GM23338 (cell line): Measurements from ENCODE around the gene USP21. TPM values are rescaled to one million over a fixed set of nuclear protein-coding genes. Genes with fewer than 3 reads are reported as not detected.

ENCODE experiments used
- ATAC-seq: fragments of 200-7000 bp; cut with Tn5 transposase; 3 replicates; pipeline ENCODE4 v1.9.1; 2020
- DNase-seq: peaks from one replicate; pipeline ENCODE4 v3.0.0-alpha.2; 2015; ENCODE audit warnings: low spot score
- H2AFZ ChIP-seq: fragments of 200-600 bp; sonication (generic); 2 replicates; pipeline ENCODE4 v1.8.0; 2016; ENCODE audit warnings: antibody characterized with exemption, mild to moderate bottlenecking, moderate library complexity
- H3F3A ChIP-seq: fragments of 200-600 bp; sonication (generic); replicated peaks from 2 replicates; pipeline ENCODE4 v1.8.0; 2017; ENCODE audit warnings: antibody characterized with exemption, mixed run types, low read depth
- H3K27ac ChIP-seq: fragments of 200-600 bp; sonication (generic); 2 replicates; pipeline ENCODE4 v1.6.1; 2016; ENCODE audit warnings: low read depth
- H3K27me3 ChIP-seq: fragments of 200-600 bp; sonication (generic); 2 replicates; pipeline ENCODE4 v1.8.0; 2016; ENCODE audit warnings: mild to moderate bottlenecking, mixed run types, moderate library complexity; ENCODE audit not compliant: insufficient read depth
- H3K36me3 ChIP-seq: fragments of 200-600 bp; sonication (generic); 2 replicates; pipeline ENCODE4 v1.8.0; 2016; ENCODE audit warnings: mild to moderate bottlenecking; ENCODE audit not compliant: insufficient read depth
- H3K4me1 ChIP-seq: fragments of 200-600 bp; sonication (generic); 2 replicates; pipeline ENCODE4 v1.8.0; 2016; ENCODE audit warnings: mild to moderate bottlenecking, moderate library complexity; ENCODE audit not compliant: insufficient read depth
- H3K4me2 ChIP-seq: fragments of 200-600 bp; sonication (generic); 2 replicates; pipeline ENCODE4 v1.7.1; 2017; ENCODE audit warnings: mixed run types
- H3K4me3 ChIP-seq: fragments of 200-600 bp; sonication (generic); 2 replicates; pipeline ENCODE4 v1.6.1; 2016; ENCODE audit warnings: mixed run types
- H3K79me2 ChIP-seq: fragments of 200-600 bp; sonication (generic); replicated peaks from 2 replicates; pipeline ENCODE4 v1.8.0; 2017; ENCODE audit warnings: mild to moderate bottlenecking; ENCODE audit not compliant: insufficient read depth
- H3K9me2 ChIP-seq: fragments of 200-600 bp; sonication (generic); 2 replicates; pipeline ENCODE4 v1.8.0; 2017; ENCODE audit not compliant: insufficient read depth
- H4K20me1 ChIP-seq: fragments of 200-600 bp; sonication (generic); replicated peaks from 2 replicates; pipeline ENCODE4 v1.8.0; 2017; ENCODE audit warnings: mild to moderate bottlenecking; ENCODE audit not compliant: insufficient read depth
- H3K27ac Mint-ChIP-seq: 2 replicates; pipeline ENCODE4 v1.8.0; 2020; ENCODE audit warnings: inconsistent platforms, mild to moderate bottlenecking, moderate library complexity, mixed read lengths
- H3K27me3 Mint-ChIP-seq: 3 replicates; pipeline ENCODE4 v1.8.0; 2022; ENCODE audit warnings: low read depth, mild to moderate bottlenecking, moderate library complexity, mixed read lengths, inconsistent platforms; ENCODE audit not compliant: insufficient read depth, poor library complexity
- H3K36me3 Mint-ChIP-seq: 3 replicates; pipeline ENCODE4 v1.8.0; 2021; ENCODE audit warnings: low read depth, mild to moderate bottlenecking, inconsistent platforms, moderate library complexity, mixed read lengths
- H3K4me1 Mint-ChIP-seq: 3 replicates; pipeline ENCODE4 v1.8.0; 2020; ENCODE audit warnings: mild to moderate bottlenecking, inconsistent platforms, mixed read lengths
- H3K4me3 Mint-ChIP-seq: 3 replicates; pipeline ENCODE4 v1.8.0; 2021; ENCODE audit warnings: moderate library complexity, mild to moderate bottlenecking, inconsistent platforms, mixed read lengths
- H3K9me3 Mint-ChIP-seq: 3 replicates; pipeline ENCODE4 v1.8.0; 2020; ENCODE audit warnings: moderate library complexity, mild to moderate bottlenecking, inconsistent platforms, mixed read lengths
- CREB1 ChIP-seq: fragments of 250-450 bp; sonication (Bioruptor Pico); IDR thresholded peaks from 2 replicates; pipeline ENCODE4 v1.5.0; 2020; ENCODE audit warnings: low read depth, mild to moderate bottlenecking, moderate library complexity
- JUNB ChIP-seq: IDR thresholded peaks from one replicate; pipeline ENCODE4 v1.6.1; 2016; ENCODE audit warnings: antibody characterized with exemption; ENCODE audit not compliant: unreplicated experiment
- POLR2AphosphoS5 ChIP-seq: IDR thresholded peaks from 2 replicates; pipeline ENCODE4 v1.6.1; 2016; ENCODE audit warnings: antibody characterized with exemption, low read depth
- REST ChIP-seq: IDR thresholded peaks from one replicate; pipeline ENCODE4 v1.6.1; 2018; ENCODE audit warnings: antibody characterized with exemption; ENCODE audit not compliant: unreplicated experiment
- STAT1 ChIP-seq: IDR thresholded peaks from one replicate; pipeline ENCODE4 v1.6.1; 2016; ENCODE audit warnings: antibody characterized with exemption; ENCODE audit not compliant: unreplicated experiment
- ZNF331 ChIP-seq: fragments of 250-450 bp; sonication (Bioruptor Pico); IDR thresholded peaks from 2 replicates; pipeline ENCODE4 v1.5.0; 2020; ENCODE audit warnings: low read depth, mild to moderate bottlenecking, moderate library complexity
- ZNF462 ChIP-seq: fragments of 250-450 bp; sonication (Bioruptor Pico); IDR thresholded peaks from 2 replicates; pipeline ENCODE4 v1.5.0; 2020; ENCODE audit warnings: mild to moderate bottlenecking, moderate library complexity
- polyA plus RNA-seq: library from polyadenylated mRNA; unstranded; fragments of >200 nt; fragmentation: Nextera tagmentation; extraction: Ambion mirVana; gene quantifications from 2 replicates; pipeline ENCODE4 v1.2.1, GENCODE V29; 2016
- total RNA-seq: library from RNA; depleted of rRNA; stranded (reverse); fragments of >200 nt; shearing (Covaris generic); gene quantifications from 2 replicates; pipeline ENCODE4 v1.2.3, GENCODE V29; 2014
- TF ChIP-seq, protein P1 (sequence below), 2 experiments: fragments of 200-600 bp in 1 of 2; sonication (generic) in 1 of 2; conservative IDR thresholded peaks; 2 replicates each; pipeline versions ENCODE4 v1.5.1 to v1.6.1; 2016 to 2017; ENCODE audit warnings: antibody characterized with exemption in 2 of 2, low read depth in 2 of 2, mild to moderate bottlenecking in 2 of 2, moderate library complexity in 1 of 2

Gene USP21
- total and polyA plus RNA-seq, 2 experiments from 2014 or later = 17.9 to 25.6 TPM

DNA sequence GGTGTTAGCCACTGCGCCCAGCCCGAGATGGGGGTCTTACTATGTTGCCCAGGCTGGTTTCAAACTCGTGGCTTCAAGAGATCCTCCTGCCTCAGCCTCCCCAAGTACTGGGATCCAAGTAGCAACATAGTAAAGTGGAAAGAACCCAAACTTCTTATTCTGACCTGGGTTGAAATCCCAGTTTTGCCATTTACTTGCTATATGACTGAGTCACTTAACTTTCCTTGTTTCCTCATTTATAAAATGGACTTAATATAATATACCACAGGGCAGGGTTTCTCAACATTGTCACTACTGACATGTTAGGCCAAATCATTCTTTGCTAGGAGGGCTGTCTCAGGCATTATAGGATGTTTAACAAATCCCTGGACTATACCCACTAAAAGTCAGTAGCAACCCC is 48.2 kb upstream of the USP21 start (continued):
- TF ChIP-seq POLR2AphosphoS5 (no peak), REST (no peak), CREB1 (CRISPR knock-in tag) (no peak), STAT1 (no peak), ZNF331 (CRISPR knock-in tag) (no peak)
- TF ChIP-seq, protein P1, sequence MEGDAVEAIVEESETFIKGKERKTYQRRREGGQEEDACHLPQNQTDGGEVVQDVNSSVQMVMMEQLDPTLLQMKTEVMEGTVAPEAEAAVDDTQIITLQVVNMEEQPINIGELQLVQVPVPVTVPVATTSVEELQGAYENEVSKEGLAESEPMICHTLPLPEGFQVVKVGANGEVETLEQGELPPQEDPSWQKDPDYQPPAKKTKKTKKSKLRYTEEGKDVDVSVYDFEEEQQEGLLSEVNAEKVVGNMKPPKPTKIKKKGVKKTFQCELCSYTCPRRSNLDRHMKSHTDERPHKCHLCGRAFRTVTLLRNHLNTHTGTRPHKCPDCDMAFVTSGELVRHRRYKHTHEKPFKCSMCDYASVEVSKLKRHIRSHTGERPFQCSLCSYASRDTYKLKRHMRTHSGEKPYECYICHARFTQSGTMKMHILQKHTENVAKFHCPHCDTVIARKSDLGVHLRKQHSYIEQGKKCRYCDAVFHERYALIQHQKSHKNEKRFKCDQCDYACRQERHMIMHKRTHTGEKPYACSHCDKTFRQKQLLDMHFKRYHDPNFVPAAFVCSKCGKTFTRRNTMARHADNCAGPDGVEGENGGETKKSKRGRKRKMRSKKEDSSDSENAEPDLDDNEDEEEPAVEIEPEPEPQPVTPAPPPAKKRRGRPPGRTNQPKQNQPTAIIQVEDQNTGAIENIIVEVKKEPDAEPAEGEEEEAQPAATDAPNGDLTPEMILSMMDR (conservative IDR thresholded peaks at IDR 0.05; ENCODE audit: low read depth in 2 of 2) = no peak

DNA sequence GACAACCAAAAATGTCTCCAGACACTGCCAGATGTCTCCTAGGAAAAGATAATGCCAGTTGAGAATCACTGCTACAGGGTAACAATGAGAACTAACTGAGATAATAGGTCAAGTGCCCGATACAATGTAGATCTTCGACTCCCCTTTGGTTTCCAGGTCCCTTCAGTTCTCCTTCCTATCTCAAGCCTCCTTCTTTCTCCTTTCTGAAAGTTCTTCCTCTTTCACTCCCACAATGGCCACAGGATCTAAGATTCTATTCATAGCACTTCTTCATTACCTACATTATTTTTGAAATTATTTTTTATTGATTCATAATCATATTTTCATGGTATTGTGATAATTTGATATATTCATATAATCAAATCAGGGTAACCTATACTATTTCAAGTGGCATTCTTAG is 47.8 kb upstream of the USP21 start:
- no peak overlapping the region for H3K4me2 ChIP-seq
- DNase-seq (no peak), ATAC-seq (no peak)
- peaks cover 5% of the 10 kb centered on the region; the same call in 1 of the 2 replicates for H3K4me1 ChIP-seq
- H3K9me2 ChIP-seq = no peaks in the 10 kb centered on the region
- H3K4me1 Mint-ChIP-seq = peaks cover 3% of the 10 kb centered on the region; the same call in 1 of the 3 replicates
- no peaks in the 10 kb centered on the region for H3K36me3 ChIP-seq
- no peak overlapping the region for H3K4me3 Mint-ChIP-seq
- H3K27me3 Mint-ChIP-seq = no peaks in the 10 kb centered on the region
- peaks cover 94% of the 10 kb centered on the region for H3K79me2 ChIP-seq
- H3K4me3 ChIP-seq = no peak overlapping the region
- no peak overlapping the region for H2AFZ ChIP-seq
- no peak overlapping the region for H3K27ac ChIP-seq
- TF ChIP-seq ZNF462 (CRISPR knock-in tag) (no peak), JUNB (no peak), REST (no peak)
- peaks cover 44% of the 10 kb centered on the region for H4K20me1 ChIP-seq
- H3F3A ChIP-seq = 0 out of 2 replicates have a peak, but pooled peaks cover 12% of the 10 kb centered on the region
- H3K27me3 ChIP-seq = no peaks in the 10 kb centered on the region
- H3K27ac Mint-ChIP-seq = no peak overlapping the region
- no peaks in the 10 kb centered on the region for H3K9me3 Mint-ChIP-seq
- H3K36me3 Mint-ChIP-seq = peaks cover 4% of the 10 kb centered on the region; the same call in 1 of the 3 replicates
